PFSK-1 (cell line): ENCODE results near the gene CCSER1.

ENCODE experiments used
- POLR2AphosphoS5 ChIP-seq: IDR thresholded peaks from 2 replicates; pipeline ENCODE4 v1.6.1; 2012; ENCODE audit warnings: low read depth, mild to moderate bottlenecking, control low read depth, low read length, moderate library complexity
- TF ChIP-seq, protein P1 (sequence below), 2 experiments: IDR thresholded peaks; 2 replicates each; pipeline versions ENCODE4 v1.6.1 to v1.8.0; 2011 to 2012; ENCODE audit warnings: low read depth in 2 of 2, low read length in 2 of 2, control low read depth in 1 of 2, inconsistent platforms in 1 of 2, mild to moderate bottlenecking in 1 of 2, moderate library complexity in 1 of 2; ENCODE audit not compliant: insufficient read depth in 1 of 2

DNA sequence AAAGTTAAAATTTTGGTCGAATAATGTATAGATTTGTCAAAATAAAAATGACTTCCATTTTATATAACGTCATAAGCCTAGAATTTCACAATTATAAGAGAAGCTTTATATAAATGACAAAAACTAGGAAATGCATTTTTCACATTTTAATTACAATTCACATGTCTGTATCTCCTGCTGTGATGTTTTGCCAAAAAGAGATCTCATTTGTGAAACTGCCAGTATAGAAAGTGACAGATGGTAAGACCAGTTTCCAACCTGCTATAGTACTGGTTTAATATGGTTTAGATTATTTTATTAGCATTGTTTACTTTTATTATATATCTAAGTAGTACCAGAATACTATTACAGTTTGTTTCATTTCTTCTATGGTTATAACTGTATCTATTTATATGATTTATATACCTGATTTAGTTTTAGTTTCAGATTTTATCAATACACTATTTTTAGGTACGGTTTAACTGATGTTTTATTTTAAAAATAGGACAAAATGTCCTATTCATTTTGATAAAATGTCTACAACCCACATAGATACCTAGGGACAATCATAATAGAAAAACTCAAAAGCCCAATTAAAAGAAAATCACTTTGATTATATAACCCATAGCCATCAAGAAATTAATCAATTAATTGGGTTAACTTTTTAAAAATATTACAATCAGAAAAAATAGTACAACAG lies 5.4 kb upstream of the CCSER1 start:
- TF ChIP-seq, protein P1, sequence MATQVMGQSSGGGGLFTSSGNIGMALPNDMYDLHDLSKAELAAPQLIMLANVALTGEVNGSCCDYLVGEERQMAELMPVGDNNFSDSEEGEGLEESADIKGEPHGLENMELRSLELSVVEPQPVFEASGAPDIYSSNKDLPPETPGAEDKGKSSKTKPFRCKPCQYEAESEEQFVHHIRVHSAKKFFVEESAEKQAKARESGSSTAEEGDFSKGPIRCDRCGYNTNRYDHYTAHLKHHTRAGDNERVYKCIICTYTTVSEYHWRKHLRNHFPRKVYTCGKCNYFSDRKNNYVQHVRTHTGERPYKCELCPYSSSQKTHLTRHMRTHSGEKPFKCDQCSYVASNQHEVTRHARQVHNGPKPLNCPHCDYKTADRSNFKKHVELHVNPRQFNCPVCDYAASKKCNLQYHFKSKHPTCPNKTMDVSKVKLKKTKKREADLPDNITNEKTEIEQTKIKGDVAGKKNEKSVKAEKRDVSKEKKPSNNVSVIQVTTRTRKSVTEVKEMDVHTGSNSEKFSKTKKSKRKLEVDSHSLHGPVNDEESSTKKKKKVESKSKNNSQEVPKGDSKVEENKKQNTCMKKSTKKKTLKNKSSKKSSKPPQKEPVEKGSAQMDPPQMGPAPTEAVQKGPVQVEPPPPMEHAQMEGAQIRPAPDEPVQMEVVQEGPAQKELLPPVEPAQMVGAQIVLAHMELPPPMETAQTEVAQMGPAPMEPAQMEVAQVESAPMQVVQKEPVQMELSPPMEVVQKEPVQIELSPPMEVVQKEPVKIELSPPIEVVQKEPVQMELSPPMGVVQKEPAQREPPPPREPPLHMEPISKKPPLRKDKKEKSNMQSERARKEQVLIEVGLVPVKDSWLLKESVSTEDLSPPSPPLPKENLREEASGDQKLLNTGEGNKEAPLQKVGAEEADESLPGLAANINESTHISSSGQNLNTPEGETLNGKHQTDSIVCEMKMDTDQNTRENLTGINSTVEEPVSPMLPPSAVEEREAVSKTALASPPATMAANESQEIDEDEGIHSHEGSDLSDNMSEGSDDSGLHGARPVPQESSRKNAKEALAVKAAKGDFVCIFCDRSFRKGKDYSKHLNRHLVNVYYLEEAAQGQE (IDR thresholded peaks at IDR 0.05; ENCODE audit: insufficient read depth in 1 of 2, low read depth in 2 of 2, low read length in 2 of 2): no peak
- no peak for TF ChIP-seq POLR2AphosphoS5
